GM23338 (cell line): ENCODE results near the gene TMEM208.

Experiments used
- CREB1 ChIP-seq: fragments of 250-450 bp; sonication (Bioruptor Pico); IDR thresholded peaks from 2 replicates; pipeline ENCODE4 v1.5.0; 2020; ENCODE audit warnings: low read depth, mild to moderate bottlenecking, moderate library complexity
- CTCF ChIP-seq, 2 experiments: fragments of 200-600 bp in 1 of 2; sonication (generic) in 1 of 2; conservative IDR thresholded peaks; 2 replicates each; pipeline versions ENCODE4 v1.5.1 to v1.6.1; 2016 to 2017; ENCODE audit warnings: antibody characterized with exemption in 2 of 2, low read depth in 2 of 2, mild to moderate bottlenecking in 2 of 2, moderate library complexity in 1 of 2
- ETS1 ChIP-seq: IDR thresholded peaks from 2 replicates; pipeline ENCODE4 v1.6.1; 2016; ENCODE audit warnings: antibody characterized with exemption
- EZH2 ChIP-seq: fragments of 200-600 bp; sonication (generic); IDR thresholded peaks from one replicate; pipeline ENCODE4 v1.8.0; 2017; ENCODE audit warnings: antibody characterized with exemption, mild to moderate bottlenecking, low read depth; ENCODE audit not compliant: unreplicated experiment
- EZH2phosphoT487 ChIP-seq: fragments of 200-600 bp; sonication (generic); IDR thresholded peaks from one replicate; pipeline ENCODE4 v1.8.1; 2018; ENCODE audit warnings: antibody characterized with exemption; ENCODE audit not compliant: unreplicated experiment
- JUNB ChIP-seq: IDR thresholded peaks from one replicate; pipeline ENCODE4 v1.6.1; 2016; ENCODE audit warnings: antibody characterized with exemption; ENCODE audit not compliant: unreplicated experiment
- POLR2AphosphoS5 ChIP-seq: IDR thresholded peaks from 2 replicates; pipeline ENCODE4 v1.6.1; 2016; ENCODE audit warnings: antibody characterized with exemption, low read depth
- REST ChIP-seq: IDR thresholded peaks from one replicate; pipeline ENCODE4 v1.6.1; 2018; ENCODE audit warnings: antibody characterized with exemption; ENCODE audit not compliant: unreplicated experiment
- STAT1 ChIP-seq: IDR thresholded peaks from one replicate; pipeline ENCODE4 v1.6.1; 2016; ENCODE audit warnings: antibody characterized with exemption; ENCODE audit not compliant: unreplicated experiment
- ZNF114 ChIP-seq: fragments of 250-450 bp; sonication (Bioruptor Pico); IDR thresholded peaks from 2 replicates; pipeline ENCODE4 v1.5.0; 2020; ENCODE audit warnings: mild to moderate bottlenecking, moderate library complexity

GRCh38 chr16:67265834-67266233 is 38.9 kb downstream of the TMEM208 start:
- TF ChIP-seq JUNB (no peak), CTCF (conservative IDR thresholded peaks at IDR 0.05; ENCODE audit: low read depth in 2 of 2) (no peak), ZNF114 (CRISPR knock-in tag) (no peak), EZH2 (no peak), CREB1 (CRISPR knock-in tag) (no peak), POLR2AphosphoS5 (no peak), EZH2phosphoT487 (no peak), REST (no peak), ETS1 (no peak), STAT1 (no peak)
